GM12801 (cell line): Measurements from ENCODE around the gene INPP5A.

ENCODE experiments used
- TF ChIP-seq, protein P1 (sequence below): IDR thresholded peaks from one replicate; pipeline ENCODE4 v1.5.1; 2011; ENCODE audit warnings: control low read depth; ENCODE audit not compliant: insufficient read length; ENCODE audit errors: extremely low read depth

INPP5A gene

DNA sequence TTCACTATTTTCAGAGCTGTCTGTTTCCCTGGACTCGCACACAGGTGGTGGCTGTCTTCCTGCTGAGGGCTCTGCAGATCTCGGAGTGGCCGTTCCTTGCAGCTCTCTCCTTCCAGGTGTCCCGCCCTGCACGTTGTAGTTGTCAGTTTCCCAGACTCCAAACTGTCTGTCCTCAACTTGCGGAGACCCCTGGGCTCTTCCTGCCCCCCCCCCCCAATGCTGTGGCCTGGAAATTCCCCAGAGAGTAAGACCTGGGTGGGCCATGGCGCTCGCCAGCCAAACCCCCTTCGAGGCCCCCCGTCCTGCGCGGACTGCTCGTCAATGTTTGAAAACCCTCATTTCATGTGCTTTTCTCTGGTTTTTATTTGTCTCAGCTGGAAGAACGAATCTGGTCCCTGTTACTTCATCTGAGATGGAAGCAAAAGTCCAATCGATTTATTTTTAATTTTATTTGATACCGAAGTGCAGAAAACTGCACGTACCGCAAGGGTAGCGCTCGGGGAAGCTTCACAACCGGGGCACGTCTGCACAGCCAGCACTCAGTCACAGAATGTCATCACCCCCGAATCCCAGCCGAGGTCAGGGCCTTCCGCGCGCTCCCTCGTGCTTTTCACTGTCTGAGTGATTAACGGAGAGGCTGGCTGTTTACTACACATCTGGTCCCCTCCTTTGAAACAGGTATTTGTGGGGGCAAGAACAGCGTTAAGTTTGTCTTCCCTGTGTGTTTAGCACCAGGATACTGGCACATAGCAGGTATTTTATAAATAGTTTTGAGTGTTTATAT, 294.8 kb downstream of the INPP5A start:
- TF ChIP-seq, protein P1, sequence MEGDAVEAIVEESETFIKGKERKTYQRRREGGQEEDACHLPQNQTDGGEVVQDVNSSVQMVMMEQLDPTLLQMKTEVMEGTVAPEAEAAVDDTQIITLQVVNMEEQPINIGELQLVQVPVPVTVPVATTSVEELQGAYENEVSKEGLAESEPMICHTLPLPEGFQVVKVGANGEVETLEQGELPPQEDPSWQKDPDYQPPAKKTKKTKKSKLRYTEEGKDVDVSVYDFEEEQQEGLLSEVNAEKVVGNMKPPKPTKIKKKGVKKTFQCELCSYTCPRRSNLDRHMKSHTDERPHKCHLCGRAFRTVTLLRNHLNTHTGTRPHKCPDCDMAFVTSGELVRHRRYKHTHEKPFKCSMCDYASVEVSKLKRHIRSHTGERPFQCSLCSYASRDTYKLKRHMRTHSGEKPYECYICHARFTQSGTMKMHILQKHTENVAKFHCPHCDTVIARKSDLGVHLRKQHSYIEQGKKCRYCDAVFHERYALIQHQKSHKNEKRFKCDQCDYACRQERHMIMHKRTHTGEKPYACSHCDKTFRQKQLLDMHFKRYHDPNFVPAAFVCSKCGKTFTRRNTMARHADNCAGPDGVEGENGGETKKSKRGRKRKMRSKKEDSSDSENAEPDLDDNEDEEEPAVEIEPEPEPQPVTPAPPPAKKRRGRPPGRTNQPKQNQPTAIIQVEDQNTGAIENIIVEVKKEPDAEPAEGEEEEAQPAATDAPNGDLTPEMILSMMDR, result no peak
